ENCODE data around the gene FYCO1. TPM values are rescaled to one million over a fixed set of nuclear protein-coding genes. Genes with fewer than 3 reads are reported as not detected.

Gene FYCO1
- total and polyA plus RNA-seq, 7 experiments from 2014 or later = 0.95 to 27.5 (median 21.5) TPM

GRCh38 chr3:46013316-46014094 lies 17.9 kb upstream of the FYCO1 start:
- H3K36me3 ChIP-seq (ENCODE audit: control insufficient read depth in 2 of 3, insufficient read depth in 3 of 3, low read length in 3 of 3) = no peaks in the 10 kb centered on the region
- H3K4me3 ChIP-seq (ENCODE audit: low read length) = no peak overlapping the region
- no peak overlapping the region for H3K4me3 Mint-ChIP-seq
- no peak overlapping the region for H3K27ac ChIP-seq (ENCODE audit: low read depth, low read length)
- ATAC-seq (no peak), DNase-seq (no peak)
- H3K27me3 Mint-ChIP-seq = peaks cover 0 to 2% (median 0%) of the 10 kb centered on the region in 5 donors
- H3K27ac Mint-ChIP-seq = no peak overlapping the region
- peaks cover 0 to 16% (median 8%) of the 10 kb centered on the region in 7 donors for H3K4me1 Mint-ChIP-seq
- intact Hi-C loops (cut with micrococcal nuclease) = no loop called here
- no peaks in the 10 kb centered on the region for H3K27me3 ChIP-seq (ENCODE audit: control insufficient read depth in 2 of 2, insufficient read depth in 2 of 2, low read length in 2 of 2)
- CTCF ChIA-PET = interaction anchor here (0.7 kb wide), 1 partner anchor 17 kb away, joined by 3 read pairs; no protein-coding TSS in a partner anchor
- H3K9me3 ChIP-seq (ENCODE audit: control insufficient read depth in 2 of 3, low read length in 3 of 3) = no peaks in the 10 kb centered on the region
- H3K9me3 Mint-ChIP-seq = peaks cover 0 to 7% (median 0%) of the 10 kb centered on the region in 11 donors
- peaks cover 0 to 5% (median 0%) of the 10 kb centered on the region in 5 donors for H3K36me3 Mint-ChIP-seq
- POLR2A ChIA-PET = no interaction called here
- no peaks in the 10 kb centered on the region for H3K4me1 ChIP-seq (ENCODE audit: control insufficient read depth in 2 of 2, insufficient read depth in 2 of 2, low read length in 2 of 2)

GRCh38 chr3:46012246-46012645 lies 16.6 kb upstream of the FYCO1 start:
- DNase-seq (no peak), ATAC-seq (no peak)
- H3K27me3 ChIP-seq (ENCODE audit: control insufficient read depth in 2 of 2, insufficient read depth in 2 of 2, low read length in 2 of 2) = no peaks in the 10 kb centered on the region
- CTCF ChIA-PET = no interaction called here
- H3K4me3 ChIP-seq (ENCODE audit: low read length) = no peak overlapping the region
- Mint-ChIP-seq H3K4me3 (no peak overlapping the region), H3K9me3 (peaks cover 0 to 7% (median 0%) of the 10 kb centered on the region in 11 donors), H3K4me1 (peaks cover 0 to 11% (median 8%) of the 10 kb centered on the region in 7 donors), H3K36me3 (peaks cover 0 to 2% (median 0%) of the 10 kb centered on the region in 5 donors), H3K27ac (no peak overlapping the region), H3K27me3 (peaks cover 0 to 2% (median 0%) of the 10 kb centered on the region in 5 donors)
- no peaks in the 10 kb centered on the region for H3K4me1 ChIP-seq (ENCODE audit: control insufficient read depth in 2 of 2, insufficient read depth in 2 of 2, low read length in 2 of 2)
- H3K36me3 ChIP-seq (ENCODE audit: control insufficient read depth in 2 of 3, insufficient read depth in 3 of 3, low read length in 3 of 3) = no peaks in the 10 kb centered on the region
- H3K27ac ChIP-seq (ENCODE audit: low read depth, low read length) = no peak overlapping the region
- H3K9me3 ChIP-seq (ENCODE audit: control insufficient read depth in 2 of 3, low read length in 3 of 3) = no peaks in the 10 kb centered on the region
- POLR2A ChIA-PET = interaction anchor here (0.7 kb wide), 1 partner anchor 1823 kb away, joined by 3 read pairs; no protein-coding TSS in a partner anchor
- intact Hi-C loops (cut with micrococcal nuclease) = no loop called here

- peaks cover 0 to 9% (median 0%) of the 10 kb centered on the region in 11 donors for H3K9me3 Mint-ChIP-seq
- ATAC-seq = no peak
- ChIA-PET POLR2A (interaction anchor here (1.1 kb wide), 1 partner anchor 9 kb away, joined by 3 read pairs; no protein-coding TSS in a partner anchor), CTCF (interaction anchor here (0.6 kb wide), 1 partner anchor 179 kb away, joined by 3 read pairs; no protein-coding TSS in a partner anchor)
- intact Hi-C loops (cut with micrococcal nuclease) = no loop called here
- no peak overlapping the region for H3K27ac Mint-ChIP-seq
- Histone ChIP-seq H3K4me1 (ENCODE audit: control insufficient read depth in 2 of 2, insufficient read depth in 2 of 2, low read length in 2 of 2) (no peaks in the 10 kb centered on the region), H3K27me3 (ENCODE audit: control insufficient read depth in 2 of 2, insufficient read depth in 2 of 2, low read length in 2 of 2) (no peaks in the 10 kb centered on the region), H3K4me3 (ENCODE audit: low read length) (no peak overlapping the region), H3K9me3 (ENCODE audit: control insufficient read depth in 2 of 3, low read length in 3 of 3) (no peaks in the 10 kb centered on the region), H3K36me3 (ENCODE audit: control insufficient read depth in 2 of 3, insufficient read depth in 3 of 3, low read length in 3 of 3) (no peaks in the 10 kb centered on the region), H3K27ac (ENCODE audit: low read depth, low read length) (no peak overlapping the region)
- H3K27me3 Mint-ChIP-seq = peaks cover 0 to 10% (median 0%) of the 10 kb centered on the region in 5 donors
- H3K4me1 Mint-ChIP-seq = peaks cover 0 to 8% (median 5%) of the 10 kb centered on the region in 7 donors
- peaks cover 0 to 5% (median 0%) of the 10 kb centered on the region in 5 donors for H3K36me3 Mint-ChIP-seq
- DNase-seq = no peak
- H3K4me3 Mint-ChIP-seq = no peak overlapping the region
Measured at GRCh38 chr3:46010519-46011113, 15.0 kb upstream of the FYCO1 start.

GRCh38 chr3:46008058-46008457 lies 12.4 kb upstream of the FYCO1 start:
- H3K36me3 ChIP-seq (ENCODE audit: control insufficient read depth in 2 of 3, insufficient read depth in 3 of 3, low read length in 3 of 3) = no peaks in the 10 kb centered on the region
- no peak overlapping the region for H3K27ac Mint-ChIP-seq
- H3K9me3 Mint-ChIP-seq = peaks cover 0 to 2% (median 0%) of the 10 kb centered on the region in 11 donors
- peaks cover 0 to 8% (median 0%) of the 10 kb centered on the region in 7 donors for H3K4me1 Mint-ChIP-seq
- no peaks in the 10 kb centered on the region for H3K4me1 ChIP-seq (ENCODE audit: control insufficient read depth in 2 of 2, insufficient read depth in 2 of 2, low read length in 2 of 2)
- H3K27me3 Mint-ChIP-seq = peaks cover 0 to 8% (median 0%) of the 10 kb centered on the region in 5 donors
- POLR2A ChIA-PET = no interaction called here
- no peaks in the 10 kb centered on the region for H3K9me3 ChIP-seq (ENCODE audit: control insufficient read depth in 2 of 3, low read length in 3 of 3)
- DNase-seq (no peak), ATAC-seq (no peak)
- intact Hi-C loops (cut with micrococcal nuclease) = no loop called here
- no peak overlapping the region for H3K4me3 Mint-ChIP-seq
- no peak overlapping the region for H3K4me3 ChIP-seq (ENCODE audit: low read length)
- CTCF ChIA-PET = interaction anchor here (0.6 kb wide), 1 partner anchor 374 kb away, joined by 3 read pairs; no protein-coding TSS in a partner anchor
- no peaks in the 10 kb centered on the region for H3K27me3 ChIP-seq (ENCODE audit: control insufficient read depth in 2 of 2, insufficient read depth in 2 of 2, low read length in 2 of 2)
- peaks cover 0 to 4% (median 0%) of the 10 kb centered on the region in 5 donors for H3K36me3 Mint-ChIP-seq
- no peak overlapping the region for H3K27ac ChIP-seq (ENCODE audit: low read depth, low read length)

- ATAC-seq = no peak
- no peak overlapping the region for H3K4me3 Mint-ChIP-seq
- H3K4me3 ChIP-seq (ENCODE audit: low read length) = no peak overlapping the region
- H3K27me3 Mint-ChIP-seq = peaks cover 0 to 8% (median 0%) of the 10 kb centered on the region in 5 donors
- CTCF ChIA-PET = no interaction called here
- no peaks in the 10 kb centered on the region for H3K9me3 ChIP-seq (ENCODE audit: control insufficient read depth in 2 of 3, low read length in 3 of 3)
- intact Hi-C loops (cut with micrococcal nuclease) = no loop called here
- H3K36me3 ChIP-seq (ENCODE audit: control insufficient read depth in 2 of 3, insufficient read depth in 3 of 3, low read length in 3 of 3) = no peaks in the 10 kb centered on the region
- H3K27me3 ChIP-seq (ENCODE audit: control insufficient read depth in 2 of 2, insufficient read depth in 2 of 2, low read length in 2 of 2) = no peaks in the 10 kb centered on the region
- POLR2A ChIA-PET = no interaction called here
- H3K27ac ChIP-seq (ENCODE audit: low read depth, low read length) = no peak overlapping the region
- peaks cover 0 to 8% (median 0%) of the 10 kb centered on the region in 7 donors for H3K4me1 Mint-ChIP-seq
- peak overlapping the region in 1 of 9 donors; percentile 58 for H3K27ac Mint-ChIP-seq
- H3K36me3 Mint-ChIP-seq = peaks cover 0 to 4% (median 0%) of the 10 kb centered on the region in 5 donors
- H3K9me3 Mint-ChIP-seq = peaks cover 0 to 2% (median 0%) of the 10 kb centered on the region in 11 donors
- H3K4me1 ChIP-seq (ENCODE audit: control insufficient read depth in 2 of 2, insufficient read depth in 2 of 2, low read length in 2 of 2) = no peaks in the 10 kb centered on the region
- no peak for DNase-seq
Measured at GRCh38 chr3:46007280-46007679, 11.7 kb upstream of the FYCO1 start.

GRCh38 chr3:46006238-46007032 lies 10.8 kb upstream of the FYCO1 start:
- Mint-ChIP-seq H3K27me3 (peaks cover 0 to 8% (median 0%) of the 10 kb centered on the region in 5 donors), H3K9me3 (peaks cover 0 to 2% (median 0%) of the 10 kb centered on the region in 11 donors), H3K27ac (no peak overlapping the region), H3K36me3 (peaks cover 0 to 4% (median 0%) of the 10 kb centered on the region in 5 donors), H3K4me3 (no peak overlapping the region), H3K4me1 (peaks cover 0 to 8% (median 0%) of the 10 kb centered on the region in 7 donors)
- Histone ChIP-seq H3K4me3 (ENCODE audit: low read length) (no peak overlapping the region), H3K9me3 (ENCODE audit: control insufficient read depth in 2 of 3, low read length in 3 of 3) (no peaks in the 10 kb centered on the region), H3K4me1 (ENCODE audit: control insufficient read depth in 2 of 2, insufficient read depth in 2 of 2, low read length in 2 of 2) (no peaks in the 10 kb centered on the region), H3K27ac (ENCODE audit: low read depth, low read length) (no peak overlapping the region), H3K36me3 (ENCODE audit: control insufficient read depth in 2 of 3, insufficient read depth in 3 of 3, low read length in 3 of 3) (no peaks in the 10 kb centered on the region), H3K27me3 (ENCODE audit: control insufficient read depth in 2 of 2, insufficient read depth in 2 of 2, low read length in 2 of 2) (no peaks in the 10 kb centered on the region)
- ATAC-seq (no peak), DNase-seq (no peak)
- ChIA-PET CTCF (no interaction called here), POLR2A (interaction anchor here (0.9 kb wide), 1 partner anchor 12 kb away, joined by 3 read pairs; no protein-coding TSS in a partner anchor)
- intact Hi-C loops (cut with micrococcal nuclease) = no loop called here

All from naive thymus-derived CD4-positive, alpha-beta T cell (primary cell).